ENCODE results near the gene ZNF784.

DNA sequence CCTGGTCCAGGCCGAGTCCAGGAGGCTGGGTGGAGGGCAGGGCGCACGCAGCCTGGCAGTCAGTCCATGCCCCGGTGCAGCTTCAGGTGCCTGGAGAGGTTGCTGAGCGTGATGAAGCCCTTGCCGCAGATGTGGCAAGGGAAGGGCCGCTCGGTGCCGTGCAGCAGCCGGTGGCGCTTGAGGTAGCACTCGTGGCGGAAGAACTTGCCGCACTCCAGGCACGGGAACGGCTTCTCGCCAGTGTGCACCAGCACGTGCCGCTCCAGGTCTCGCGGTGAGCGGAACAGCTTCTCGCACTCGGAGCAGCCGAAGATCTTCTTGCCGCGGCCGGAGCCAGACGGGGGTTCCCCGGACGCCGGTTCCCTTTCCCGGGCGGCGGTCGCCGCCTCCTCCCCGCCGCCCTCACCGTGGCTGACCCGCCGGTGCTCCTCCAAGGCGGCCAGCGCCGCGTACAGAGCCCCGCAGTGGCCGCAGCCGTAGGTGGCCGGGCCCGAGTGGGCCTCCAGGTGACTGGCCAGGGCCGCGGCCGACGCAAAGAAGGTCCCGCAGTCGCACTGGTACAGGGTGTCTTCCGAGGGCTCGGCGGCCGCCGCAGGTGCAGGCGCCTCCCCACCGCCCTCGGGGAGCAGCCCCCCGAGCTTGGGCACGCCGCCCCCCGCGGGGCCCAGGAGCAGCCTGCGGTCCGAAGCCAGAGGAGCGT is 31.8 kb downstream of the ZNF784 start:
- TF ChIP-seq, protein P1, sequence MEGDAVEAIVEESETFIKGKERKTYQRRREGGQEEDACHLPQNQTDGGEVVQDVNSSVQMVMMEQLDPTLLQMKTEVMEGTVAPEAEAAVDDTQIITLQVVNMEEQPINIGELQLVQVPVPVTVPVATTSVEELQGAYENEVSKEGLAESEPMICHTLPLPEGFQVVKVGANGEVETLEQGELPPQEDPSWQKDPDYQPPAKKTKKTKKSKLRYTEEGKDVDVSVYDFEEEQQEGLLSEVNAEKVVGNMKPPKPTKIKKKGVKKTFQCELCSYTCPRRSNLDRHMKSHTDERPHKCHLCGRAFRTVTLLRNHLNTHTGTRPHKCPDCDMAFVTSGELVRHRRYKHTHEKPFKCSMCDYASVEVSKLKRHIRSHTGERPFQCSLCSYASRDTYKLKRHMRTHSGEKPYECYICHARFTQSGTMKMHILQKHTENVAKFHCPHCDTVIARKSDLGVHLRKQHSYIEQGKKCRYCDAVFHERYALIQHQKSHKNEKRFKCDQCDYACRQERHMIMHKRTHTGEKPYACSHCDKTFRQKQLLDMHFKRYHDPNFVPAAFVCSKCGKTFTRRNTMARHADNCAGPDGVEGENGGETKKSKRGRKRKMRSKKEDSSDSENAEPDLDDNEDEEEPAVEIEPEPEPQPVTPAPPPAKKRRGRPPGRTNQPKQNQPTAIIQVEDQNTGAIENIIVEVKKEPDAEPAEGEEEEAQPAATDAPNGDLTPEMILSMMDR (IDR thresholded peaks at IDR 0.05): no peak
- TF ChIP-seq POLR2A (IDR thresholded peaks at IDR 0.05) (no peak), EP300 (IDR thresholded peaks at IDR 0.05) (no peak)
